HG03066 (cell line): Measurements from ENCODE around the gene USP25.
"Not testable (repeated sequence)": the region's sequence is repeated elsewhere in the genome, so short reads cannot be mapped to it uniquely, and the experiment has no call there.

Experiments used
- ATAC-seq: cut with Tn5 transposase; IDR thresholded peaks from one replicate; pipeline ENCODE4 v1.9.1; 2021; ENCODE audit warnings: low read depth; ENCODE audit not compliant: unreplicated experiment

The USP25 gene

GRCh38 chr21:15732290-15732995, 2.7 kb downstream of the USP25 start:
- ATAC-seq = peak; percentile 52

- ATAC-seq = no peak
These were observed 3.2 kb downstream of the USP25 start for GRCh38 chr21:15732996-15733329.

GRCh38 chr21:15735409-15735808, 5.6 kb downstream of the USP25 start:
- no peak for ATAC-seq

GRCh38 chr21:15735931-15736330, 6.1 kb downstream of the USP25 start:
- not testable (repeated sequence) for ATAC-seq

GRCh38 chr21:15738779-15739178, 9.0 kb downstream of the USP25 start:
- ATAC-seq = not testable (repeated sequence)

GRCh38 chr21:15740383-15740782, 10.6 kb downstream of the USP25 start:
- no peak for ATAC-seq

GRCh38 chr21:15741510-15741909, 11.7 kb downstream of the USP25 start:
- ATAC-seq = no peak

GRCh38 chr21:15742052-15742670, 12.4 kb downstream of the USP25 start:
- no peak for ATAC-seq

- ATAC-seq = no peak
These were observed 12.9 kb downstream of the USP25 start for GRCh38 chr21:15742694-15743093.

GRCh38 chr21:15743593-15743992, 13.8 kb downstream of the USP25 start:
- no peak for ATAC-seq

GRCh38 chr21:15744926-15745325, 15.1 kb downstream of the USP25 start:
- no peak for ATAC-seq

- ATAC-seq = no peak
These were observed 18.8 kb downstream of the USP25 start for GRCh38 chr21:15748586-15748985.

- no peak for ATAC-seq
These were observed 19.5 kb downstream of the USP25 start for GRCh38 chr21:15749082-15749860.

GRCh38 chr21:15749861-15750159, 20.0 kb downstream of the USP25 start:
- no peak for ATAC-seq

GRCh38 chr21:15751037-15751436, 21.3 kb downstream of the USP25 start:
- no peak for ATAC-seq

GRCh38 chr21:15751546-15751945, 21.8 kb downstream of the USP25 start:
- no peak for ATAC-seq

GRCh38 chr21:15752763-15753407, 23.1 kb downstream of the USP25 start:
- ATAC-seq = no peak

GRCh38 chr21:15753741-15754140, 24.0 kb downstream of the USP25 start:
- no peak for ATAC-seq

GRCh38 chr21:15754640-15755039, 24.9 kb downstream of the USP25 start:
- ATAC-seq = no peak

GRCh38 chr21:15755125-15755524, 25.3 kb downstream of the USP25 start:
- ATAC-seq = no peak

- ATAC-seq = no peak
These were observed 29.7 kb downstream of the USP25 start for GRCh38 chr21:15759469-15759868.
